SK-N-MC (cell line): ENCODE results near the gene MTNR1A.

Source experiments
- EZH2 ChIP-seq: fragments of 200-600 bp; sonication (generic); IDR thresholded peaks from one replicate; pipeline ENCODE4 v1.6.1; 2017; ENCODE audit warnings: antibody characterized with exemption
- POLR2AphosphoS5 ChIP-seq: IDR thresholded peaks from 2 replicates; pipeline ENCODE4 v1.6.1; 2012; ENCODE audit warnings: mild to moderate bottlenecking, low read depth, low read length, borderline replicate concordance

DNA sequence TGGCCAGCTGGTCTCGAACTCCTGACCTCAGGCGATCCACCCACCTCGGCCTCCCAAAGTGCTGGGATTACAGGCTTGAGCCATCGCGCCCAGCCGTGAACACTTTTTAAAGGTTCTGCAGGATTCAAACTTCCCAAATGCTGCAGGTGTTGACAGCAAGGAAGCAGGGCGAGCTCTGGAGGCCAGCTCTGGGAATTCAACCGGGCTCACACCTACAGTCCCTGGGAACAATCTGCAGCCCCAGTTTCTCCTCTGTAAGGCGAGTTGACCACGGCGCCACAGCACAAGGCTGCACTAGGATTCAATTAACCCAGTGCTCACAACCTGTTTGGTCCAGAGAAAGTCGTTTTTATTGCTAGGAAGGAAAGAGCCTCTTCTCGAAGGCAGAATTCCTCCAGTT, 1.6 kb downstream of the MTNR1A start:
- no peak for TF ChIP-seq EZH2
- no peak for TF ChIP-seq POLR2AphosphoS5
